DLD1 (cell line): ENCODE data around the gene PPM1H.
"Not testable (repeated sequence)": the region's sequence is repeated elsewhere in the genome, so short reads cannot be mapped to it uniquely, and the experiment has no call there.

ENCODE experiments used
- in situ Hi-C: cut with HindIII; loops from 2 replicates; pipeline ENCODE4 v1.10.0; 2017; ENCODE audit warnings: low sequenced_read_pairs

The PPM1H gene

DNA sequence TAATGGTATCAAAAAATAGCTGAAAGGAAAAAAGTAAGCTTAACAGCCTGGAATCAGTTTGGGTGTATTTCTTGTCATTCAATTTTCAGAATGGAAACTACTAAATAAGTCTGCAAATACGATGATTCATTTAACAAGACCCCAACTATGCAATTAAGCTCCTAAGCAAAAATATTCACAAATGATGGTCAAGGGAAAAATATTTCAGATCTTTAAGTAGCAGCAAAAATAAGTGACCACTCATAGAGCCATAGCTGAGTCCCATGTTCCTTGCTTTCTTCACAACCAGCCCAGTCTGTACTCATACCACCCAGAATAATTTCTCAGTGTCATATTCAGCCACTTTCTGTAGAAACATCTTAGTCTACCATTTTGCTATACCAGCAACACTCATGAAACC lies 185.4 kb downstream of the PPM1H start:
- in situ Hi-C loops = no loop called here

DNA sequence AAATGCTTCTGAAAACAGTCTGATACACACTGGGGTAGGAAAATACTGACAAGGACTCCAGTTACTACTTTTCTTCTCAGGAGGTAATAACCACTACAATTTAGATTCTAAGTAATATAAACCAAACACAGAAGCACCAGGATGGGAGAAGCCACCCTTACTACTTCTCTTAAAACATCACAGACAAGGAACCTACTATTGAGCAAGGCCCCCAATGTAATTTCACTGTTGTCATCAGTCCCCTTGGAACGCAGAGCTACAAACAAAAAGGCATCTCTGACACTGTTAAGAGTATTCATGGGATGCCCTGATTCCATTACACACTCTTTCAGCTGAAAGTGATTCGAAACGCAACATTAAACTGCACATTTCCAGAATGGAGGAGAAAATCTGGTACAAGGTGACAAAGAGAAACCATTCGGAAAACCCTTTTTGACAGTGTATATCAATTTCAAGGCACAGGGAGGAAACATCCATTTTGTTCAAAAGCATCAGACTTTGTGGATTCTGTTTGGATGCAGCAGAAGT lies 185.9 kb downstream of the PPM1H start:
- in situ Hi-C loops = no loop called here

DNA sequence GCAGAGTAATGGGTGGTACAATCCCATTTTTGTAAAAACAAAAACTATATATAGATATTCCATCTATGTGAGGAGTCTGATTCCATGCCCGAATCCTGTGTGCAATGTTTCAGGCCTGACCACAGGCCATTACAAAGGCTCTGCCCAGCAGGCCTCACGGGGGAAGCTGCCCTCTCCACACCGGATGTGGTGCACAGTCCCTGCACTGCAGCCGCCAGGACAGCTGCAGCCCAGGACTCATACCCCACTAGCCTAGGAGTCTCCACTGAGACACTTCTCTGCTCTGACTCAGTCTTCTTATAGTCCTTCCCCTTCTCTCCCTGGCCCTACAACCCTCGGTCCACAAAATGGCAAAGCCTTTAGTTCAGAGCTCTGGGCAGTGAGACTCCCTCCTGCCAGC lies 190.4 kb downstream of the PPM1H start:
- in situ Hi-C loops = no loop called here

DNA sequence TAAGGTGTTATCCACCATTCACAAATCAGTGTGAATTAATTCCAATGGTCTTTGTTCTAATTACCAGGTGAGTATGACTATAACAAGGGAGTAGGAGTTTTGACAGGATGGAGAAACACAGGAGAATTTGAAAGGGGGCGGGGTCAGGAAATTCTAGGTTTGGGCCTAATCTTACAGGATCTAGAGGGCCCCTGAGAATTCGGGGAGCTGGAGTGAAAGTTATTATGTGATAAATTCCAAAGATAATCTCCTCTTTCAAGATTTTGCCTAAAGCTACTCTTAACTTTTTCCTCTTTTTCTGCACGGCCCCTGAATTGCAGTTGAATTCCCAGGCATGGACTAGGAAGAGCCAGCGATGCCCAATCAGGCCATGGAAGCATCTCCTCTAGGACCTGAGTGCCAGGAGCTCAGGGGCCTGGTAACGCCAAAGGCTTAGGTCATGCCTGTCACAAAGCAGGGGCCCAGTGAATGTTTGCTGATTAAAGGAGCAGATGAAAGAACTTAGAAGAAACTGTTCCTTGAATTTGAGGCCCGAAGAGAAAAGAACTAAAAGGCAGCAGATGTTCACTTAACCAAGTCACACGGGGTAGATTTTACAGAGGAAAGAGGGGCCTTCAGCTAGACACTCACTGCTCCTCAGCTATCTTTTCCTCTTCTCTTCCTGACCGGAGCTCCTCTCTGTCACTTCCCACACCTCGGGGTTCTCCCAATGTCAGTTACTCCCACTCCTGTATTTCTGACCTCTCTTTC lies 195.5 kb downstream of the PPM1H start:
- in situ Hi-C loops = no loop called here

DNA sequence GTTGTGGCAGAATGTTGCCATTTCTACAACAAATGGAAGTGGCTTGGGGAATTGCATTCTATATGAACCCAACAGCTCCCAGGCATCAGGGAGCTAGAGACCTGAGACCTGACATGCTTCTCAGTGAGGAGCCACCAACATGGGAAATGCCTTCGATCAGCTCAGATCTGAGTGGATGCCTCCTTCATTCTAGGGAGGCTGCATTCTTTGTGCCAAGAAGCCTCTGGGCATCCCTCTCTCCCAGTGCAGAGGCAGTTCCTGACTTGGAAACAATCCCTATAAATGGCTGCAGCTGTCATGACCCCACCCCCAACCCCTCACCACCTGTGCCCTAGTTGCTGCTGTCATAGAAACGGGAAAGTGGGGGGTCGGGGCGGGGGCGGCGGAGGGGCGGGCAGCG lies 196.3 kb downstream of the PPM1H start:
- in situ Hi-C loops = no loop called here

DNA sequence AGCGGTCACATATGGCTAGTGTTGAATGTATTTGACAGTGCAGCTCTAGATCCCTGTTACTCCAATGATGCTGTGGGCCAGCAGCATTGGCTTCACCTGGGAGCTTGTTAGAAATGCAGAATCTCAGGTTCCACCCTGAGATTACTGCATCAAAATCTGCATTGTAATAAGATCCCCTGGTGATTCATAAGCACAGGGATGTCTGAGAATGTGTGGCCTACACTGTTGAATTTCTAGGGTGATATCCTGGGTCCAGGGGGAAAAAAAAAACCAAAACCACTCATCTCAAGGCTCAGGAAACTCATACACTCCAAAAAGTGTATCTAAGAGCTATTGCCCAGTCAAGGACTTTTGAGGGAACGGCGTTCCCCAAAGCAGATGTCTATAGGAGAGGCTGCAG lies 196.8 kb downstream of the PPM1H start:
- in situ Hi-C loops = no loop called here

DNA sequence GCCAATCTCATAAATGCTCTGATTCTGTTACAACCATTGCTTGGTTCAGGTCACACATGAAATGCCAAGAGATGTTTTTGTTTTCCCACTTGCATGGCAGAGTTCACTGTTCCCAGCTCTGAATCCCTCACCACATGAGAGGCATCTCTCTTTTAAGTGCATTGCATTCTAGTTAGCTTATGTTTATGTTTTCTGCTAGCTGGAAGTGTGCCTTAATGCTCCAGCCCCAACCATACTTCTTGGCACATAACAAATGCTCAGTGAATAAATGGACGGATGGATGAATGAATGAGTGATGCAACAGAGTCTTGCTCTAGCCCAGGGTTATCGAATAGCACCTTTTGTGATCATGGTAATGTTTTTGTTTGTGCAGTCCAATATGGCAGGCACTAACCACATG lies 197.3 kb downstream of the PPM1H start:
- in situ Hi-C loops = no loop called here

DNA sequence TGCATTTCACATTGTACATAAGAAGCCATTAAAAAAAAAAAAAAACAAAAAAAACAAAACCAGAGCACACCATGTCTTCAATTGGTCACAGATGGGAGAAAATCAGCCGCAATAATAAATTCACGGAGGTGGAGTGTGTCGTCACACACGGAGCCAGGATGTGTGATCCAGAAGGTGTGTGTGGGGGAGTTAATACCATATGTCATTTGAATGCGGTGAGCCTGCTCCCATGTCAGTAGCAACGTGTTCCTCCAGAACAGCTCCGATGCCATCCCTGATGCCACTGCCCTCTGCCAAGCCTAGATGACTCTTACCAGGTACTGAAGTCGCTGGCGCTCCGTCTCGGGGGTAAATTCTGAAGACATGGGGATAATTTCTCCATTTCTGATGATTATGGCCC lies 197.8 kb downstream of the PPM1H start:
- in situ Hi-C loops = no loop called here

DNA sequence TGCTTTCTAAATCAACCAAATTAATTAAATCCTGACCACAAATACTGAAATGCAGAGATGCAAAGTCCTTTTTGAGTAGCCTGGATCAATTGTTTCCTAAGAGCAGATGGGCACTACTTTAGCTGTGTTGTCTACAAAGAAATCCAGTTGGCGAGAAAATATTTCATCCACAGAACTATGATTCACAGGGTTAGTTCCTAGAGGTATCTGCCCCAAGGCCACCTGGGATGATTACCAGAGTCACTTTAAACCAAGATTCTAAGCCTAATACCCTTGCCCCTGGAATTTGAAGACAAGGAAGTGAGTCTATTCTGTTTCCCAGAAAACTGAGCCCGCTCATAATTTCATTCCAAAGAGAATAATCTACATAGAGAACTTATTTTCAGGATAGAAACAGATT lies 198.4 kb downstream of the PPM1H start:
- in situ Hi-C loops = no loop called here

DNA sequence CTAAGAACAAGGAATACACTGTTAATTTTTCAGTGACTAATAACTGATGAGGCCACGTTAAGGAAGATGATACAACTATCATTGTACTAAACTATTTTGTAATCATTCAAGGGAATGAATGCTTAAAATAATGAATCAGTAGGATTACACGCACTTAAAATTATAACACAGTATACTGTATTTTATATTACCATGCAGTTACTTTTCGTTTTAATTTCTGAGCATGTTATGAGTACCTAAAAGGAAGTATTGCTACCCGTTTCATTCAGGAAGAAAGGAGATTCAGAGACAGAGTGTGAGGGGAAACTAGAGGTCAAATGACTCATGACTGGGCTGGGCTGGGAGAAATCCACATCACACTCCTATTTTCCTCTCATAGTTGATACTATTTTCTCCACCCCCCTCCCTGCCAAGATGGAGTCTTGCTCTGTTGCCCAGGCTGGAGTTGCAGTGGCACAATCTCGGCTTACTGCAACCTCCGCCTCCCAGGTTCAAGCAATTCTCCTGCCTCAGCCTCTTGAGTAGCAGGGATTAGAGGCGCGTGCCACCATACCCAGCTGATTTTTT lies 202.0 kb downstream of the PPM1H start:
- in situ Hi-C loops = no loop called here

DNA sequence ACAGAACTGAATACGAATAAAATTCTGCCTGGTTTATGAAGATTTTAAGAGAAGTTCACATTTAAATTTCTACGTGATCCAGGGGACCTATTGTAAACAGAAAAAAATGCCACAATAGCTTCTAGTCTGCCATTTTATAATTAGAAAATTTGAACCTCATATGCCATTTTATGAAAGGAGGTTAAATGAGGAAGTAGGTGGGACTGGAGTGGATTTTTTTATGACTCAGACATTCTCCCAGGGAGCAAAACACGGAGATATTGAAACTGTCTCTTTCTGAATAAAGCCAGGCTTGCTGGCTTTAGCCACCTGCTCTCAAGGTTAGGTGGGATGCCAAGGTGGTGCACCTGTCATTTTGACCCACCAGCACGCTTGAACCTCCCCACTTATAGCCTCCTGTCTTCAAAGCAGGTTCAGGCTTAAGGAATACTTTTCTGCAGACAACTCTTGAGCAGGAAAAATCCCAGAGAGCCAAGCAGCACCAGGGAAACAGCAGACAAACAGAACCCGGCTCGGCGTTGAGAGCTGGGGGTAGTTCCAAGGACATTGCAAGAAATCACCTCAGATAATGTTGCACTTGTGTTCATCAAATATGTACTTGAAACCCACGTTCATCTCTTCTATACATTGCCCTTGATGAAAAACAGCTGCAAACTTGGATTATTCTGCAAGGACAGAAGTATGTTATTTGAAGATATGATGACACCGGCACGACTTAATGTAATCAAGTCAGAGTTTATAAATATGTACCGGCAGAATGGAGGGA lies 203.7 kb downstream of the PPM1H start:
- in situ Hi-C loops = no loop called here

DNA sequence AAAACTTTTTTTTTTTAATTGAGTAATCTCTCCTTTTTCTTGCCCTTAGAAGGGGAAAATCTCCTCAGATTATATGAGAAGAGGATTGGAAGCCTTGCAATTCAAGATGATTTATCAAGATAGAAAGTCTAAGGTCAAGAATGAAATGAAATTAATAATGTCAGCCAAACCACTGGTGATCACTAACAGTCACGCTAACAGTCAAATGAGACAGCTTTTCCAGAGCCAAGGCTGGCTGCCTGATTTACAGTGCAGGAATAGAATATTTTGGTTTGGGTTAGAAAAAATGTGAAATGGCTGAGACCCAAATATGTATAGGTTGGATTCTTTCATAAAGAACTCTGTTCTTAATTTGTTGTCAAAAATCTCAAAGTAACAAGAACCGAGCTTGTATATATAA lies 204.3 kb downstream of the PPM1H start:
- in situ Hi-C loops = no loop called here

DNA sequence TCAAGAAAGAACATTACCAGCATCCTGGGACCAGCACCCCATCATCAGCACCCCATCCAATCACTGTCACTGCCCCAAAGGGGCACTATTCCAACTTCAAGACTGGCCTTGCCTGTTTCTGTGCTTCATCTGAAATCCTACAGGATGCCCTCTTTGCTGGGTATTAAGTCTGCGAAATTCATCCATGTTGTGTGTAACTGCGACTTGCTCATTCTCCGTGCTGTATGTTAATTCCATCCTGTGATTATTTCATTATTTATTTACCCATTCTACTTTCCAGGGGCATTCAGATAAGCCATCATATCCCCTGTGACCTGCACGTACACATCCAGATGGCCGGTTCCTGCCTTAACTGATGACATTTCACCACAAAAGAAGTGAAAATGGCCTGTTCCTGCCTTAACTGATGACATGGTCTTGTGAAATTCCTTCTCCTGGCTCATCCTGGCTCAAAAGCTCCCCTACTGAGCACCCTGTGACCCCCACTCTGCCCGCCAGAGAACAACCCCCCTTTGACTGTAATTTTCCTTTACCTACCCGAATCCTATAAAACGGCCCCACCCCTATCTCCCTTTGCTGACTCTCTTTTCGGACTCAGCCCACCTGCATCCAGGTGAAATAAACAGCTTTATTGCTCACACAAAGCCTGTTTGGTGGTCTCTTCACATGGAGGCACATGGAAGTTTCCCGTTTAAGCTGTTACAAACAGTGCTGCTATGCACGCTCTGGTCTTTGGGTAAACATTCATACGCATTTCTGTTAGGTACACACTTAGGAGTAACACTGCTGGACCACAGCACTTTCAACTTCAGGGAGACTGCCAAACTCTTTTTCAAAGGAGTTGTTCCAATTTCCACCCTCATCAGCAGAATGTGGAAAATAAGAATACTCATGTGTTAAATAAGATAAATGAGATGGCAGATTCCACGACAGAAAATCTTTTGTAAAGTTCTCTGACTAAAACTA lies 205.1 kb downstream of the PPM1H start:
- in situ Hi-C loops = not testable (repeated sequence)

DNA sequence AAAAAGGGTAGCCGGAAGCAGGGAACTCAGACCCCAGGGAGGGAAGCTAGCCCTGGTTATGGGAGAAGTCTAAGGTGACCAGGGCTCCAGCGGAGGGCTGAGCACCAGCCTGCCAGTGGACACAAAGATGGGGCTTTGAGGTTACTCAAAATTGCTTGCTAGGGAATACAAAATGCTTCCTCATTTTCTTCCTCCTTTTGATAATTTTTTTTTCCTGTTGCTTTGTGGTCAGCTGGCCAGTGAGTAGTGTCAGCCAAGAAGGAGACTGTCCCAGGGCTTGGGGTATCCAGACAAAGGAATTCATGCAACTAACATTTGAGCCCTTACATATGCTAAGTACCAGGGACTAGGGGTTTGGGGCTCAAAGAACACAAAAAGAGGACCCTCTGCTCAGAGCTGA lies 206.2 kb downstream of the PPM1H start:
- in situ Hi-C loops = no loop called here

DNA sequence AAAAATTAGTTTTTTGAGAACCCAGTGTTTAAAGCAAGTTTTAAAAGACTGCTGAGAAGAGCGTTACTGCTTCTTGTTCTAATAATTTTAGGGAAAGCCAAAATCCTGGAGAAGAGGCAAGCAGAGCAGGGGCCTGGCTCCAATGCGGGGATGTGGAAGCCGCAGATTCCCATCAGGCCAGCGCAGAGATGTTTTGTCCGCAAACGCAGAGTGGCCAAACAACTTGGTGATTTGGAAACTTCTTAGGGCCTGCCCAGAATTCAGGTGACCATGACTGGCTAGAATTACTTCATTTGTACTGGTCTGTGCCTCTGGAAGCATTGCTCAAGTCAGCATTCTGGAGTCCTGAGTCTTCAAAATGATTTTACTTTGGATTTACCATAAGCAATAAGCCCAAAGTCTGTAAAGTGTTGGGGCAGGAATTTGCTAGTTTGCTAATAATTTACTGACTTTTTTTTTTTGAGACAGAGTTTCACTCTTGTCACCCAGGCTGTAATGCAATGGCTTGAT lies 208.4 kb downstream of the PPM1H start:
- in situ Hi-C loops = no loop called here

DNA sequence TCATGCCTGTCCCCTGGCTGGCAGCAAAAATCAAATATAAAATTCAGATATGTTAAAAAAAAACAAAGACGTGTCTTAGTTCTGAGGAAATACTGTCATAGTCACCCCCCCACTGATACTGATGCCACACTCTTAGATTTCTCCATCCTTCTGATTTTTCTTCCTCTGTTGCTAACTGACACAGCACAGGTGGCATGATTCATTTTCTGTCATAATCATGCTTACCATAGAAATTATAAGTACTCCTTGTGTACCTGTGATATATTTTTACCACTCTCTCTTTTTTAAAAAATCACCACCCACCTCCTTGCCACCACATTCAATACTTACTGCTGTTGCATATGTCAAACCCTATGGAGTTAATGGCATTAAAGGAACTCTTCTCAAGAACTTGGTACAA lies 209.2 kb downstream of the PPM1H start:
- in situ Hi-C loops = no loop called here

DNA sequence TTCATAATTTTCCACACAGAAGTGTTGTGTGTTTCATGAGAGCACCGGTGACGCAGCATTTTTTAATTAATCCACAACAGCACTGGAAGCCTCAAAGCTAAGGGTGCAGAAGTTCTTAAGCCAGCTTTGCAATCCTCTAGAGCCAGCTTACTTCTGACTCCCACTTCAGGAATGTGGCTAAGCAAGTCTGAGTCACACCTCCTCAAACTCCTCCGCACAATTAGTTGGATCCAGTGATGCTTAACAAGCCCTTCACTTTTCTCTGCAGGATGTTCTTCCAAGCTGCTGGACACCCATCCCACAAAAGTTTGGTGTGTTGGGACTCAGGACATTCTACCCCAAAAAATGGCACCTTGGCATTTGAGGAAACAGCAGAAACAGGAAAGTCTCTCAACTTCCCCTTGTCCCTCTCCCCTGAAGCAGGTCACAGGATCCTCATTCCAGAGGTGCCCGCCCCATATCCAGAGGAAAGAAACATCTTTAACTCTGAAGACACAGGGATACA lies 210.0 kb downstream of the PPM1H start:
- in situ Hi-C loops = no loop called here

DNA sequence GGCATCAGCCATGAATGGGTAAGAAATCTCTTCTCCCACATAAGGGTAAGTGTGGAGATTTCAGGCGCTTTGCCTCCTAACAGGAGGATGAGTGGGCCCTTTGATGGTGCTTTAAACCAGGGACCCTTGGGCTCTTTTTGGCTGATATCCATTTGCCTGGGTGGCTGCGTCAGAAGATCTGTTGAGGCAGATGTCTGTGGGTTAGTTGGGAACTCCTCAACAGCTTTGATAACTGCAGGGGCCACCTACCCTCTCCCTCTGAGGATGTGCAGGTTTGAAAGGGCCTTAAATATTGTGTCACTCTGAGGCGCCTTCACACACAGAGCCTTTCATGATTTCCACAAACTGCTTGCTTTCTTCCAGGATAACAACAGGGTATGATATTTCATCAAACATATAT lies 210.7 kb downstream of the PPM1H start:
- in situ Hi-C loops = no loop called here

DNA sequence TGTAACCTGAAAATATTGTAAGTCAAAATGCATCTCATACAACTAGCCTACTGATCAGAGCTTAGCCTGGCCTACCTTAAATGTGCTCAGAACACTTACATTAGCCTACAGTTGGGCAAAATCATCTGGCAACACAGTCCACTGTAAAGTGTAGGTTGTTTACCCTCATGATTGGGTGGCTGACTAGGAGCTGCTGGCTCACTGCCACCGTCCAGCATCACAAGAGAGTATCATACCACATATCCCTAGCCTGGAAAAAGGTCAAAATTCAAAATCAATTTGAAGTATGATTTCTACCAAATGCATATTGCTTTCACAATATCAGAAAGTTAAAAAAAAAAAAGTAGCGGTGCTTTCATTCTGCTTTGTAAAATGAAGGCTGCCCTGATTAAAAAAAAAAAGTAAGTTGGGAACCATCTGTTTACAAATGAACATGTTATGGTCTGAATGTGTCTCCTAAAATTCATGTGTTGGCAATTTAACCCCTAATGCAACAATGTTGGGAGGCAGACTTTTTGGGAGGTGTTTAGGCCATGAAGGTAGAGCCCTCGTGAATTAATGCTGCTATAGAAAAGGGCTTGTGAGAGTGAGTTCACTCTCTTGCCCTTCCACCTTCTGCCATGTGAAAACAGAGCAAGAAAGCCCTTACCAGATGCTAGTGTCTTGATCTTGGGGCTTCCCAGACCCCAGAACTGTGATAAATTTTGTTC lies 211.8 kb downstream of the PPM1H start:
- in situ Hi-C loops = no loop called here
